ENCODE results near the gene ITPK1.

ITPK1 gene

DNA sequence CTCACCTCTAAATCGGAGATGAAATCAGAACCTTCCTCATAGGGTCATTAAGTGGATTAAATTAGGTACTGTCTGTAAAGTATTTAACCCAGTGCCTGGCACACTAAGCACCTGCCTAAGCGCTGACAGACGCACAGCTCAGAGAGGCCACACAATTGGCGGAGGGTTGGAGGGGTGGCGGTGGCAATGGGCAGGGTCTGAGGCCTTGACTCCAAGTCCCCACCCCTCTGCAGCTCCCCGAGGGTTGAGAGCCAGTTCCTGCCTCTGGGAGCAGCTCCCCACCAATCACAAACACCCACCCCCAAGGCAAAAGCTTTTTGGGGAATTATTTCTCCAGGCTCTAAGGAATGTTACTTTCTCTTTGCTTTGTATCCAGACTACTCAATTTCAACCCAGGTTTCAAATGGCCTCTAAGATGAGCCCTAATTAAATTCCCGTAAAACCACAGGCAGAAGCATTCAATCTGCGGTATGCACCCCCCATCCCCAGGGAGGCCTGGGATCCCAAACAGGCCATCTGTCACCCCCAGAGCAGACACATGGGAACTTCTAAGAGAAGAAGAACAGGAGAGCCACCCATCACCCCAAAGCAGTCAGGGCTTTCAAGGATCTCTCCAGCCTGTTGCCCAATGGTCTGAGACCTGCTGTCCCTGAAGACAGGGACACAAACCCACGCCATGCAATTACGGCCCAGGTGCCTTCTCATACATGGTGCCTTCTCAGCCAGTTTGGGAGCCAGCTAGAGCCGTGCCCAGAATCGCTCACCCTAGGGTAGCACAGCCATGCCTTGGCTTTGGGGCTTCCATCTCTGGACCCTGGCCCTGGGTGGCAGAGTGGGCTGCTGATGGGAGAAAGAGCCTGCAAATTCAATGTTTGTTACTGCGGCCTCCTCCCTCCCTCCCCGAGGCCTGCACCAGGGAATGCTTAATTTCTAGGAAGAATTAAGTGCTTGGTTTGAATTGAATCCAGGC, 126.7 kb downstream of the ITPK1 start:
- TF ChIP-seq, protein P1, sequence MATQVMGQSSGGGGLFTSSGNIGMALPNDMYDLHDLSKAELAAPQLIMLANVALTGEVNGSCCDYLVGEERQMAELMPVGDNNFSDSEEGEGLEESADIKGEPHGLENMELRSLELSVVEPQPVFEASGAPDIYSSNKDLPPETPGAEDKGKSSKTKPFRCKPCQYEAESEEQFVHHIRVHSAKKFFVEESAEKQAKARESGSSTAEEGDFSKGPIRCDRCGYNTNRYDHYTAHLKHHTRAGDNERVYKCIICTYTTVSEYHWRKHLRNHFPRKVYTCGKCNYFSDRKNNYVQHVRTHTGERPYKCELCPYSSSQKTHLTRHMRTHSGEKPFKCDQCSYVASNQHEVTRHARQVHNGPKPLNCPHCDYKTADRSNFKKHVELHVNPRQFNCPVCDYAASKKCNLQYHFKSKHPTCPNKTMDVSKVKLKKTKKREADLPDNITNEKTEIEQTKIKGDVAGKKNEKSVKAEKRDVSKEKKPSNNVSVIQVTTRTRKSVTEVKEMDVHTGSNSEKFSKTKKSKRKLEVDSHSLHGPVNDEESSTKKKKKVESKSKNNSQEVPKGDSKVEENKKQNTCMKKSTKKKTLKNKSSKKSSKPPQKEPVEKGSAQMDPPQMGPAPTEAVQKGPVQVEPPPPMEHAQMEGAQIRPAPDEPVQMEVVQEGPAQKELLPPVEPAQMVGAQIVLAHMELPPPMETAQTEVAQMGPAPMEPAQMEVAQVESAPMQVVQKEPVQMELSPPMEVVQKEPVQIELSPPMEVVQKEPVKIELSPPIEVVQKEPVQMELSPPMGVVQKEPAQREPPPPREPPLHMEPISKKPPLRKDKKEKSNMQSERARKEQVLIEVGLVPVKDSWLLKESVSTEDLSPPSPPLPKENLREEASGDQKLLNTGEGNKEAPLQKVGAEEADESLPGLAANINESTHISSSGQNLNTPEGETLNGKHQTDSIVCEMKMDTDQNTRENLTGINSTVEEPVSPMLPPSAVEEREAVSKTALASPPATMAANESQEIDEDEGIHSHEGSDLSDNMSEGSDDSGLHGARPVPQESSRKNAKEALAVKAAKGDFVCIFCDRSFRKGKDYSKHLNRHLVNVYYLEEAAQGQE (IDR thresholded peaks at IDR 0.05; ENCODE audit: low read depth), result no peak
- TF ChIP-seq FOXM1 (IDR thresholded peaks at IDR 0.05; ENCODE audit: borderline replicate concordance, low read depth), result no peak
- no peak for TF ChIP-seq ZBTB7A (IDR thresholded peaks at IDR 0.05; ENCODE audit: low read depth)
- TF ChIP-seq TEAD4 (IDR thresholded peaks at IDR 0.05), result no peak

DNA sequence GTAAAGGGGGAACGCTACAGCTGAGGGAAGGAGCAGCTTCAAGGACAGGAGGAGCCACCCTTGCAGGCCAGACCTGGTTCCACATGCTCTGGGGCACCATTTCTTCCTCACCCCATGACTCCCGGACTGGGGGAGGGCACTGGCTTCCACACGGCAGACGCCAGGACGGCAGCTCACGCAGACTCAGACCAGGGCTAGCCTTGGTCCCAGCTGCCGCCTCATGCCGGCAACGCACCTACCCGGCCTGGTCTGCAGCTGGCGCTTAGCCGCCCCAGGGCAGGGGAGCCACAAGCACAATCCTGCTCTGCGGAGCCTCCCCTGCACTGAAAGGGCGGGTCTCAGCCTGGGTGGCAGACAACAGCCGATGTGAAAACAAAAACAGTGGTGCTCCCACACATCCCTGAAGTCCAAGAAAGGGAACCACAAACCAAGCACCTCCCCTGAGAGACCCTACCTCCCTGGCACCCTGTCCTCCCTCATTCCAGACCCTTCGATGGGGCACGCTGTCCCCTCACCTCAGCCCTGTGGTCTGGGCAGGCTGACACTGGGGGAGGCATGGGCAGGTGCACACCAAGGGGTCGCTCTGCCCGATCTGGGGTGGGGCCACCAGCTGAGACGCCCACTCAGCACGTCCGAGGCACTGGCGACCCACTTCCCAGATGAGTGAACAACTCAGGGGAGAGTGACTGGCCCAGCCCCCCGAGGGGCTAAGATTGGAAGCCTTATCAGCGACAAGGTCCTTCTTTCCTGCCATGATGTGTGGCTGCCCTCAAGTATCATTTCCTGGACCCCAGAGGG, 127.8 kb downstream of the ITPK1 start:
- no peak for TF ChIP-seq TEAD4 (IDR thresholded peaks at IDR 0.05)
- TF ChIP-seq, protein P2, sequence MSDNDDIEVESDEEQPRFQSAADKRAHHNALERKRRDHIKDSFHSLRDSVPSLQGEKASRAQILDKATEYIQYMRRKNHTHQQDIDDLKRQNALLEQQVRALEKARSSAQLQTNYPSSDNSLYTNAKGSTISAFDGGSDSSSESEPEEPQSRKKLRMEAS (IDR thresholded peaks at IDR 0.05), result no peak
- no peak for TF ChIP-seq CREB1 (IDR thresholded peaks at IDR 0.05; ENCODE audit: low read depth)

DNA sequence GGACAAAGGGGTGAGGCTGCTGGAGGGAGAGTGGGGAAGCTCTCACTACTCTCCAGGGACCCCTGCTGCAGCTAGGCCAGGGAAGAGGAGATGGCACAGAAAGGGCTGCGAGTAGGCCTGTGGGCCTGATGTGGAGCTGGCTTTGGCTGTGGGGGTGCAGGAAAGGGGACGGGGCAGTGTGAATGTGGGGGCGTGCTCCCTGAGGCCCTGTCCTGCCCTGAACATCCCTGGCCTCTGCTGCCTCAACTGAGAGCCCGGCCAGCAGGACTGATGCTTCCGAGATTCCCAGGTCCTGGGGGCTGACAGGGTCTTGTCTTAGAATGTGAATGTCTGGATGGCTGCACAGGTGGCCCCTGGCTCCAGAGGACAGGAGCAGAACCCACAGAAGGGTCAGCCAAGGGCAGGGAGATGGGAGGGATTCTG, 128.6 kb downstream of the ITPK1 start:
- TF ChIP-seq CEBPB (IDR thresholded peaks at IDR 0.05) (no peak), RAD21 (IDR thresholded peaks at IDR 0.05; ENCODE audit: low read depth) (no peak), CREB1 (IDR thresholded peaks at IDR 0.05; ENCODE audit: low read depth) (no peak), ZBTB7A (IDR thresholded peaks at IDR 0.05; ENCODE audit: low read depth) (no peak), YY1 (IDR thresholded peaks at IDR 0.05; ENCODE audit: low read depth) (no peak), TCF12 (IDR thresholded peaks at IDR 0.05; ENCODE audit: low read depth) (no peak), NFIC (IDR thresholded peaks at IDR 0.05) (no peak), EGR1 (IDR thresholded peaks at IDR 0.05) (no peak), TAF1 (IDR thresholded peaks at IDR 0.05; ENCODE audit: low read depth) (no peak), TEAD4 (IDR thresholded peaks at IDR 0.05) (no peak)
- TF ChIP-seq, protein P3, sequence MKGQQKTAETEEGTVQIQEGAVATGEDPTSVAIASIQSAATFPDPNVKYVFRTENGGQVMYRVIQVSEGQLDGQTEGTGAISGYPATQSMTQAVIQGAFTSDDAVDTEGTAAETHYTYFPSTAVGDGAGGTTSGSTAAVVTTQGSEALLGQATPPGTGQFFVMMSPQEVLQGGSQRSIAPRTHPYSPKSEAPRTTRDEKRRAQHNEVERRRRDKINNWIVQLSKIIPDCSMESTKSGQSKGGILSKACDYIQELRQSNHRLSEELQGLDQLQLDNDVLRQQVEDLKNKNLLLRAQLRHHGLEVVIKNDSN (IDR thresholded peaks at IDR 0.05), result no peak
- TF ChIP-seq, protein P2 (IDR thresholded peaks at IDR 0.05), result no peak

DNA sequence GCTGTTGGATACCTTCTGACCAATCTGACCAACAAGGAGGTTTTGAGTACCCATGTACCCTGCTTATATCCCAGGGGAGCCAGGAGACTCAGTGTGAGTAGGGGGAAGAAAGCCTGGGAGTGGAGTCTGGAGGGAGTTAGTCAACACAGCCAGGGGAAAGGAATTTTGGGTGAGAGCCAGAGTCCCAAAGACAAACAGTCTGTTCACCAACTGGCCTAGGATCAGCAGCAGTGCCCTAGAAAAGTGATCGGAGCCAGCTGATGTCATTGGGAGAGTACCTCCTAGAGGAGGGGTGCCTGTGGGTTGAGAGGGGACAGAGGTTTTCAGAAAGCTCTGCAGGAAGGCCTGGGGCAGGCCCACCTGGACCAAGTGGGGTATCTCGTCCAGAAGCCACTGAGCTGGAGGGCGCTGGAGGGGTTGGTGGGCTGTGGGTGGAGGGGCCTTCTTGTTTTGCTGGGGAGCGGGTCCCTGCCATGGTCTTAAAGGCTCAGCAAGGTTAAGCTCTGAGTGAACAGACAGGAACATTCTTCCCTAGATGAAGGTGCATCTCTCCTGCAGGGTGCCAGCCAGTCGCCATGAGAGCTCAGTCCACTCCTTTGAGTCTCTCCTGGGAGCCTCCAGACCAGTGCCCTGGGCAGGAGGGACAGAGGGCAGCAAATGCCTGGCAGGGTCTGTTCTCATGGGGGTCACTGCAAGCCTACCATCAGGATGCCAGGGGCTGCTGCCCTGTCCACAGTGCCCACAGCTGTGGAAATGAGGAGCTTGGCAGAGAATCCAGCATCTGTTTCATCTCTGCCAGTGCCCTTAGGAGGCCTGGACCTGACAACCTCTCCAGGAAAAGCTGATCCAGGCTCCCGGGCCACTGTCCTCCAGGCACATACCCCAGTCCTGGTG, 129.2 kb downstream of the ITPK1 start:
- TF ChIP-seq, protein P3 (IDR thresholded peaks at IDR 0.05), result no peak
- no peak for TF ChIP-seq TAF1 (IDR thresholded peaks at IDR 0.05; ENCODE audit: low read depth)
- TF ChIP-seq EP300 (IDR thresholded peaks at IDR 0.05; ENCODE audit: borderline replicate concordance), result no peak
- no peak for TF ChIP-seq FOXM1 (IDR thresholded peaks at IDR 0.05; ENCODE audit: borderline replicate concordance, low read depth)
- TF ChIP-seq CEBPB (IDR thresholded peaks at IDR 0.05), result no peak
- TF ChIP-seq YY1 (IDR thresholded peaks at IDR 0.05; ENCODE audit: low read depth), result no peak
- TF ChIP-seq, protein P2 (IDR thresholded peaks at IDR 0.05), result no peak
- TF ChIP-seq NFIC (IDR thresholded peaks at IDR 0.05), result no peak; the same call in 1 of the 2 replicates
- TF ChIP-seq, protein P1 (IDR thresholded peaks at IDR 0.05; ENCODE audit: low read depth), result no peak

DNA sequence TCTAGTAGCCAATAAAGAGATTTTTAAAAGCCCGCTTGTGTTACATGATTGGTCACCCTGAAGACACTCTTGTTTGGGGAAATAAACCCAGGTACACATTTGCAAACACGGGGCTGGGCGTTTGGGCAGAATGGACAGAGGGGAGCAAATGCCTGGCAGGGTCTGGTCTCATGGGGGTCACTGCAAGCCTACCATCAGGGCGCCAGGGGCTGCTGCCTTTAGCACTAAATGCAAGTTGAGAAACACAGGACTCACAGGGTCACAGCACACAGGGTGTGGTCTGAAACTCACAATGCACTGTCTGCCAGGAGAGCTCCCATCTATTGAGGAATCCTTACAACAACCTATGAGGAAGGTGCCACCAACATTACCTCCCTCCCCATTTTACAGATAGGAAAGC, 130.2 kb downstream of the ITPK1 start:
- TF ChIP-seq, protein P2 (IDR thresholded peaks at IDR 0.05), result no peak
- TF ChIP-seq CEBPB (IDR thresholded peaks at IDR 0.05) (no peak), TAF1 (IDR thresholded peaks at IDR 0.05; ENCODE audit: low read depth) (no peak), CREB1 (IDR thresholded peaks at IDR 0.05; ENCODE audit: low read depth) (no peak), FOXM1 (IDR thresholded peaks at IDR 0.05; ENCODE audit: borderline replicate concordance, low read depth) (no peak), NFIC (IDR thresholded peaks at IDR 0.05) (no peak), EGR1 (IDR thresholded peaks at IDR 0.05) (no peak), RAD21 (IDR thresholded peaks at IDR 0.05; ENCODE audit: low read depth) (no peak), YY1 (IDR thresholded peaks at IDR 0.05; ENCODE audit: low read depth) (no peak), EP300 (IDR thresholded peaks at IDR 0.05; ENCODE audit: borderline replicate concordance) (no peak), ZBTB7A (IDR thresholded peaks at IDR 0.05; ENCODE audit: low read depth) (no peak), TEAD4 (IDR thresholded peaks at IDR 0.05) (no peak), TCF12 (IDR thresholded peaks at IDR 0.05; ENCODE audit: low read depth) (no peak)
- TF ChIP-seq, protein P3 (IDR thresholded peaks at IDR 0.05), result no peak
- TF ChIP-seq, protein P1 (IDR thresholded peaks at IDR 0.05; ENCODE audit: low read depth), result no peak

Data from Ishikawa (cell line).